ENCODE data around the gene RBBP7. TPM values are rescaled to one million over a fixed set of nuclear protein-coding genes. Genes with fewer than 3 reads are reported as not detected.

The RBBP7 gene
- total RNA-seq, 1 donor from 2014 or later, result 235 TPM

DNA sequence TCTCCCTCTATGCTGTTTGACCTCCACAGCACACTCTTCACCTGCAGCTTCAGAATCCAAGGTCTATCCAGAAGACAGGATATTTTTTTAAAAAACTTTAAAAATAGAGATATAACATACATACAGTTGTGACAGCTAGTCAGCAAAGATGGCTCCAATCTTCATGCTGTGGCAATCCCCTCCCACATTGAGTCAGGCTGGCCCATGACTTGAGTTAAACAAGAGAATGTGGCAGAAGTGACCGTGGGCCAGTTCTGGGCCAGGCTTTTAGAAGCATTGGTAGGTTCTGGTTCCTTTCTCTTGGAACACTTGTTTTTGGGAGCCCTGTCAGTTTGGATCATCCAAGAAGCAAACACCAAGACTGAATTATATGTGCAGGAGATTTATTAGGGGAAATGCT, 40.2 kb upstream of the RBBP7 start:
- TF ChIP-seq, protein P1, sequence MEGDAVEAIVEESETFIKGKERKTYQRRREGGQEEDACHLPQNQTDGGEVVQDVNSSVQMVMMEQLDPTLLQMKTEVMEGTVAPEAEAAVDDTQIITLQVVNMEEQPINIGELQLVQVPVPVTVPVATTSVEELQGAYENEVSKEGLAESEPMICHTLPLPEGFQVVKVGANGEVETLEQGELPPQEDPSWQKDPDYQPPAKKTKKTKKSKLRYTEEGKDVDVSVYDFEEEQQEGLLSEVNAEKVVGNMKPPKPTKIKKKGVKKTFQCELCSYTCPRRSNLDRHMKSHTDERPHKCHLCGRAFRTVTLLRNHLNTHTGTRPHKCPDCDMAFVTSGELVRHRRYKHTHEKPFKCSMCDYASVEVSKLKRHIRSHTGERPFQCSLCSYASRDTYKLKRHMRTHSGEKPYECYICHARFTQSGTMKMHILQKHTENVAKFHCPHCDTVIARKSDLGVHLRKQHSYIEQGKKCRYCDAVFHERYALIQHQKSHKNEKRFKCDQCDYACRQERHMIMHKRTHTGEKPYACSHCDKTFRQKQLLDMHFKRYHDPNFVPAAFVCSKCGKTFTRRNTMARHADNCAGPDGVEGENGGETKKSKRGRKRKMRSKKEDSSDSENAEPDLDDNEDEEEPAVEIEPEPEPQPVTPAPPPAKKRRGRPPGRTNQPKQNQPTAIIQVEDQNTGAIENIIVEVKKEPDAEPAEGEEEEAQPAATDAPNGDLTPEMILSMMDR (IDR thresholded peaks at IDR 0.05; ENCODE audit: unreplicated experiment), result no peak
- H3K4me3 Mint-ChIP-seq (ENCODE audit: low read depth), result no peak overlapping the region

DNA sequence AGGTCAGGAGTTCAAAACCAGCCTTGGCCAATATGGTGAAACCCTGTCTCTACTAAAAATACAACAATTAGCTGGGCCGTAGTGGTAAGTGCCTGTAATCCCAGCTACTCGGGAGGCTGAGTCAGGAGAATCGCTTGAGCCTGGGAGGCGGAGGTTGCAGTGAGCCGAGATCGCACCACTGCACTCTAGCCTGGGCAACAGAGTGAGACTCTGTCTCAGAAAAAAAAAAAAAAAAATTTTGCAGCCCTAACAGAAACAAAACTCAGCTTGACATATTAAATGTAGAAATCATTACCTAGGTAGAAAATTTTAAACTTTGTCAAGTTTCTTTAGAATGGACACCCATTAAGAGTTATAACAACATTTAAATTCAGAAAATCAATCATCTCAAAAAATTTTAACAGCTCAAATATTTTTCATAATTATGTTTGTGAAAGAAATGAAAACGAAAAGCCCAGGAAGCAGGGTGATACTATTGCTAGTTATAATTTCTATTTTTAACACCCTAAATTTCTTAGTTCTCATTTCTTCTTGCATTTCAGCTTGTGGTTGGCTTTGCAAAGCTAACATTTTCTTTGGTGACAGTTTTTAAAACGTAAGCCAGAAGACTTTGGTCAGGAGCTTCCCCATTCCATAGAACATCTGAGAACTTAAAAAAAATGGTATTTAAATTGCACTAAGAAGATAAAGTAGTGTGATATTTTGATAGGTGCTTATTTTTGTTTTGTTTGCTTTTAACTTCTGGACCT, 33.3 kb upstream of the RBBP7 start:
- Mint-ChIP-seq H3K27ac (no peak overlapping the region), H3K4me3 (ENCODE audit: low read depth) (no peak overlapping the region), H3K4me1 (ENCODE audit: low read depth) (no peaks in the 10 kb centered on the region), H3K9me3 (ENCODE audit: low read depth) (peaks cover 3% of the 10 kb centered on the region), H3K36me3 (ENCODE audit: insufficient read depth) (no peaks in the 10 kb centered on the region), H3K27me3 (no peaks in the 10 kb centered on the region)
- TF ChIP-seq, protein P1 (IDR thresholded peaks at IDR 0.05; ENCODE audit: unreplicated experiment), result no peak
- DNase-seq (ENCODE audit: low spot score, unreplicated experiment), result no peak

More for the DNA sequence above, 40.2 kb upstream of the RBBP7 start:
- Mint-ChIP-seq H3K27ac (peak overlapping the region; percentile 52), H3K27me3 (no peaks in the 10 kb centered on the region), H3K36me3 (ENCODE audit: insufficient read depth) (no peaks in the 10 kb centered on the region), H3K4me1 (ENCODE audit: low read depth) (no peaks in the 10 kb centered on the region), H3K9me3 (ENCODE audit: low read depth) (no peaks in the 10 kb centered on the region)
- no peak for DNase-seq (ENCODE audit: low spot score, unreplicated experiment)

DNA sequence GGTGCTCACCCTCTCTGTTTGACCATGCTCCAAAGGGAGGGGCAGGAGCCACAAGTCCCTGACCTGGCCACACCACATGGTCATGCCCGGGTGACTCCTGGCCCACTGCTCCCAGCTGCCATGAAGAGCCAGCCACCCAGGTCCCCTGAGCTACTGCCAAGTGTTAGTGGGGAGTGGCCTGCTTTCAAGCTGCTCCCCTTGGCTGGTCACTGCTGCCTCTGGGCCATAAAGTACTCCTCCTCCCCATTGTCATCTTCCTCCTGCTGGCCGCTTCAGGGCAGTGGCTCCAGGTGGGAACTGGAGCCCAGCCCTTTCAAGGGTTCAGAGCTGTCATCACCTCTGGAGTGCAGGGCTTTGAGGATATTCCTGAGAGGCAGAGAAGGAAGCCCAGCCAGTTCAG, 27.3 kb upstream of the RBBP7 start:
- DNase-seq (ENCODE audit: low spot score, unreplicated experiment), result no peak
- no peaks in the 10 kb centered on the region for H3K9me3 Mint-ChIP-seq (ENCODE audit: low read depth)
- TF ChIP-seq, protein P1 (IDR thresholded peaks at IDR 0.05; ENCODE audit: unreplicated experiment), result no peak
- no peak overlapping the region for H3K4me3 Mint-ChIP-seq (ENCODE audit: low read depth)
- peaks cover 6% of the 10 kb centered on the region for H3K27me3 Mint-ChIP-seq
- no peaks in the 10 kb centered on the region for H3K36me3 Mint-ChIP-seq (ENCODE audit: insufficient read depth)
- no peak overlapping the region for H3K27ac Mint-ChIP-seq
- peaks cover 2% of the 10 kb centered on the region for H3K4me1 Mint-ChIP-seq (ENCODE audit: low read depth)

DNA sequence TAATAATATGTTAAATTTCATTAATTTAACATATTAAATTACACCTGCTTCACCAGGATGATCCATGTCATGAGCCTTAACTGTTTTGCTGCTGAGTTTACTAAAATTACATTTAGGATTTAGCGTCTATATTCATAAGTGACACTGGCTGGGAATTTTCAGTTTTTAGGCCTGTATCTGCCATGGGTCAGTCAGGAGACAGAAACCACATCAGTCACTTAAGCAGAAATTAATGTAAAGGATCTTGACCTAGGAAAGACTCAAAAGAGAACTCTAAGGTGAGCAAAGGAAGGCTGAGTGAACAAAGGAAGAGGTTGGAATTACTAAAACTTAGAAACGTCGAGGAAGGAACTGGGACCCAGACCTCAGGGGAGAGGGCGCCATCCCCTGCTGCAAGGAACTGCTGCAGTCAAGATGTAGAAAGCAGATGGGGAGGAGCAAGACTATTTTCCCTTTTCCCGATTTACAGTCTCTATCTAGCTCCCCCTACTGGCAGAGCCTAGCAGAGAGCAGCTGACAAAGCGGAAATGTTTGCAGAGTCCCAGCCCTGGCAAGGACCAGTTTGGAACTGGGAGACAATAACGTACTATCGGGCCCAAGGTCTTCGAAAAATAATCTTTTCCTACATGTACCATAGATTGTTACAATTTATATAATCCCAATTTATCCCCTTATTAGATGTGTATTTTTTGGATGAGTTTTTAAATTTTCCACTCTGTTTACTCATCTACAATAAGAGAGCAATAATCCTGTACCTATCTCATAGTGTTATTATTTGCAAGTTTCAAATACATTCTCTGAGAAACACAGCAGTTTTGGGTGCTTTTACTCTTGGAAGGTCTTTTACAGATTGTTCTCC, 22.6 kb upstream of the RBBP7 start:
- H3K27me3 Mint-ChIP-seq, result peaks cover 2% of the 10 kb centered on the region
- H3K9me3 Mint-ChIP-seq (ENCODE audit: low read depth), result no peaks in the 10 kb centered on the region
- no peaks in the 10 kb centered on the region for H3K36me3 Mint-ChIP-seq (ENCODE audit: insufficient read depth)
- peak; percentile 46 for DNase-seq (ENCODE audit: low spot score, unreplicated experiment)
- H3K4me1 Mint-ChIP-seq (ENCODE audit: low read depth), result peaks cover 2% of the 10 kb centered on the region
- TF ChIP-seq, protein P1 (IDR thresholded peaks at IDR 0.05; ENCODE audit: unreplicated experiment), result peak; percentile 93
- H3K27ac Mint-ChIP-seq, result peak overlapping the region; percentile 3
- H3K4me3 Mint-ChIP-seq (ENCODE audit: low read depth), result no peak overlapping the region

DNA sequence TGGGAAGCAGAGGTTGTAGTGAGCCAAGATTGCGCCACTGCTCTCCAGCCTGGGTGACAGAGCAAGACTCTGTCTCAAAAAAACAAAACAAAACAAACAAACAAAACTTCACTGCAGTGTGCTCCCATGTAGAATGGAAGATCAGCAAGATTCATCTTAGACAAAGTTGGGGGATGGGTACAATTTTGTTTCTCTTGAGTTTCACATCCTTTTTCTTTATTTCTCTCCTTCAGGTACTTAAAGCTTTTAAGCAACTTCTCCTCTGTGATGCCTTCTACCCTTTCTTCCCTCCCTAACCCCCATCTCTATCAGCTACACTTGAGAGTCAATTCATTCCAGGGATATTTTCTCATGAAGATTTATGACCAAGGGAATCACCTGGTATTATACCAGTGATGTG, 15.5 kb upstream of the RBBP7 start:
- DNase-seq (ENCODE audit: low spot score, unreplicated experiment), result no peak
- Mint-ChIP-seq H3K36me3 (ENCODE audit: insufficient read depth) (no peaks in the 10 kb centered on the region), H3K9me3 (ENCODE audit: low read depth) (no peaks in the 10 kb centered on the region), H3K27ac (no peak overlapping the region), H3K4me3 (ENCODE audit: low read depth) (no peak overlapping the region), H3K27me3 (no peaks in the 10 kb centered on the region), H3K4me1 (ENCODE audit: low read depth) (peaks cover 9% of the 10 kb centered on the region)
- TF ChIP-seq, protein P1 (IDR thresholded peaks at IDR 0.05; ENCODE audit: unreplicated experiment), result no peak

Data from progenitor cell of endocrine pancreas (in vitro differentiated cells).